ENCODE results near the gene ATP5IF1.

ATP5IF1 gene

GRCh38 chr1:28235755-28236655, at the start of gene ATP5IF1:
ATP5IF1 (plus strand) TSS chr1:28236124; CDS start chr1:28236184, 60 bp downstream.
- peak; percentile 96 for DNase-seq (ENCODE audit: low spot score)

GRCh38 chr1:28190337-28190979, 45.5 kb upstream of the ATP5IF1 start:
- no peak for DNase-seq (ENCODE audit: low spot score)

GRCh38 chr1:28190996-28191645, 44.8 kb upstream of the ATP5IF1 start:
- no peak for DNase-seq (ENCODE audit: low spot score)

- no peak for DNase-seq (ENCODE audit: low spot score)
Measured at GRCh38 chr1:28193701-28194161, 42.2 kb upstream of the ATP5IF1 start.

- no peak for DNase-seq (ENCODE audit: low spot score)
Measured at GRCh38 chr1:28194326-28195035, 41.4 kb upstream of the ATP5IF1 start.

- no peak for DNase-seq (ENCODE audit: low spot score)
Measured at GRCh38 chr1:28195780-28196179, 40.1 kb upstream of the ATP5IF1 start.

- DNase-seq (ENCODE audit: low spot score): no peak
Measured at GRCh38 chr1:28196330-28196729, 39.6 kb upstream of the ATP5IF1 start.

GRCh38 chr1:28197682-28198415, 38.1 kb upstream of the ATP5IF1 start:
- DNase-seq (ENCODE audit: low spot score): no peak

GRCh38 chr1:28199328-28200233, 36.3 kb upstream of the ATP5IF1 start:
- DNase-seq (ENCODE audit: low spot score): no peak

GRCh38 chr1:28200234-28200873, 35.6 kb upstream of the ATP5IF1 start:
- DNase-seq (ENCODE audit: low spot score): no peak

GRCh38 chr1:28205243-28205642, 30.7 kb upstream of the ATP5IF1 start:
- DNase-seq (ENCODE audit: low spot score): no peak

- DNase-seq (ENCODE audit: low spot score): peak; percentile 63
Measured at GRCh38 chr1:28208818-28209441, 27.0 kb upstream of the ATP5IF1 start.

GRCh38 chr1:28209700-28210099, 26.2 kb upstream of the ATP5IF1 start:
- DNase-seq (ENCODE audit: low spot score): no peak

- DNase-seq (ENCODE audit: low spot score): no peak
Measured at GRCh38 chr1:28213315-28213714, 22.6 kb upstream of the ATP5IF1 start.

- DNase-seq (ENCODE audit: low spot score): no peak
Measured at GRCh38 chr1:28229089-28229488, 6.8 kb upstream of the ATP5IF1 start.

- DNase-seq (ENCODE audit: low spot score): no peak
Measured at GRCh38 chr1:28229996-28230395, 5.9 kb upstream of the ATP5IF1 start.

GRCh38 chr1:28232558-28233263, 3.2 kb upstream of the ATP5IF1 start, which contains the start of gene DNAJC8:
DNAJC8 (minus strand) TSS chr1:28233029; CDS start chr1:28232998, 31 bp downstream.
- DNase-seq (ENCODE audit: low spot score): peak; percentile 92

GRCh38 chr1:28233264-28233606, 2.7 kb upstream of the ATP5IF1 start:
- DNase-seq (ENCODE audit: low spot score): no peak
